ENCODE measurements around the gene GALT.

The GALT gene

GRCh38 chr9:34684145-34684544 lies 37.7 kb downstream of the GALT start:
- DNase-seq (ENCODE audit: low read depth in 2 of 2): no peak

- DNase-seq (ENCODE audit: low read depth in 2 of 2): no peak
Measured at GRCh38 chr9:34684816-34685215, 38.3 kb downstream of the GALT start.

DNA sequence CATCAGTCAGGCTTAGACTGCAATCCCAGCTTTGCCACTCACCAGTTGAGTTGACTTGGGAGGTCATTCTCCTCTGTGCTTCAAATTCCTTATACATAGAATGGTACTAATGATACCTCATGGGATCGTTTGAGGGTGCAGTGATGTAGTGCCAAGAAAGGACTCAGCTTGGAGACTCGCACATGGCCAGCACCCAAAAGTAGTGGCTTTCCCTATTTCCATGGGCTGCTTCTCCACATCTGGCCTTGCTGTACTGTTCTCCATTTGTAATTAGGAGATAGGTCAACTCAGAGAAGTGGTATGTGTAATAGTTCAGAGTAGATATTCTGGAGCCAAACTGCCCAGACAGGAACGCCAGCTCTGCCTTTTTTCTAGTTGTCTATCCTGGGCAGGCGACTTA lies 39.1 kb downstream of the GALT start:
- DNase-seq (ENCODE audit: low read depth in 2 of 2): no peak

- no peak for DNase-seq (ENCODE audit: low read depth in 2 of 2)
Measured at GRCh38 chr9:34686231-34686630, 39.8 kb downstream of the GALT start.

GRCh38 chr9:34686732-34687131 lies 40.3 kb downstream of the GALT start:
- no peak for DNase-seq (ENCODE audit: low read depth in 2 of 2)

GRCh38 chr9:34687276-34688030 lies 41.0 kb downstream of the GALT start:
- DNase-seq (ENCODE audit: low read depth in 2 of 2): no peak

DNA sequence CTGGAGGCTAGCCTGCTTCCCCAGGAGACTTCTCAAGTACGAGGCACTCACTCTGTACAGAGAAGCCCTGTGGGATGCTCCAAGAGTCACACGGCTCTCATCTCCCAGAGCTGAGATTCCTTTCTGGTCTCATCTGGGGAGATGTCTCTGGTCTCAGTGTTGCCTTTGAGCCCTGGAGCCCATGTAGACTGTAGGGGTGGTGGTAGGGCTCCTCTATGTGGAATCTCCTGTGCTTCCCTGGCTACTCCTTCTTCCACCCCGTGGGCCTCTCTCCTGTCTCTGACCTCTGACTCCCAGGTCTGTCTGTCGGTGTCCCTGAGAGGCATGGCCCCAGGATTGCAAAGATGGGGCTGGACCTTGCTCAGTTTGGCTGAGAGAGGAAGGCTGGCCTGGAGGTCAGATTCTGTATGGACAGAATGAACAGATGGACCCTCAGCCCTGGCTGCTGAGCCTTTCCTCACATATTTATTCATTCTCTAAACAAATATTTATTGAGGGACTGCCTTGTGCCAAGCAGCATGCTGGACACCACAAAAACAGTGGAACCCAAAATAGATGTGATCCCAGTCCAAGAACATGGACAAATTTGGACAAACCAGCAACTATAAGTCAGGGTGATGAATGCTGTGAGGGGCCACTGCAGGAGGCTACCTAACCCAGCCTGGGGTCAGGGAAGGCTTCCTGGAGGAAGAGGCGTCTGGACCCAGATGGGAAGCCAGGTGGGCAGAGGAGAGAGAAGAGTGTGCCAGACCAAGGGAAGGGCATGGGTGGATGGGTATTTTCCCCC lies 42.0 kb downstream of the GALT start:
- DNase-seq (ENCODE audit: low read depth in 2 of 2): no peak

GRCh38 chr9:34689116-34689470 lies 42.6 kb downstream of the GALT start:
- no peak for DNase-seq (ENCODE audit: low read depth in 2 of 2)

DNA sequence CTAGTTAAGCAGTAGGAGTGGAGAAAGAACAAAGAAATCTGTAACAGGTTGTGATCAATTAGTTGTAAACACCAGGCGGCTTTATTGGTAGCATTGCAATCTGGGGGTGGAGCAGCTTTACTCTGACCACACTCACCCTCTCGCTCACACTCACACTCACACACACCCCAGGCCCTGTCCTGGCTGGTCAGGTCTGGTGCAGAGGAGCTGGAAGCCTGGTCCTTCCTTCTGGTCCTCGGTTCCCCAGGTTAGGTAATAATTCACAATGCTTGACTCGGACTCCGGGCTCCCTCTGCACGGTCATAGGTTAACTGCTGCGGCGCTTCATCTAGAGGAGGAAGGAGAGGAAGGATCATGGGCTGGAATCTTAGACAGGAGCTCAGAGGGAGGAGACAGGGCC lies 43.0 kb downstream of the GALT start:
- no peak for DNase-seq (ENCODE audit: low read depth in 2 of 2)

GRCh38 chr9:34690983-34691935 lies 44.8 kb downstream of the GALT start, which contains the start of gene CCL19:
TSS of gene CCL19 (minus strand) at chr9:34691276. CDS start at chr9:34691139, 137 bp downstream.
- no peak for DNase-seq (ENCODE audit: low read depth in 2 of 2)

GRCh38 chr9:34691936-34692315 lies 45.5 kb downstream of the GALT start:
- DNase-seq (ENCODE audit: low read depth in 2 of 2): no peak

DNA sequence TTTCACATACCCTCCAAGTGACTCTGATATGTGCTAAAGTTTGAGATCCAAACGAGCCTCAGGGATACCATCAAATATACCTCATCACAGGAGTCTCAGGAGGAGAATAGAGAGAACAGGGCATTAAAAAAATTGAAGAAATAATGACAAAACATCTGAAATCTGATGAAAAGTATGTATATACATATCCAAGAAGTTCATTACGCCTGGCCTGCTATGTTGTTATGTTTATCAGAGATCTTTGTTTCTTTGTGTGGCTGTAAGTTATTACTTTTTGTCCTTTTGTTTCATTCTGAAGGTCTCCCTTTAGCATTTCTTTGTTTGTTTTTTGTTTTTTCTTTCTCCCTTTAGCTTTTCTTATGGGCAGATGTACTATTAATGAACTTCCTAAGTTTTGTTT lies 47.1 kb downstream of the GALT start:
- DNase-seq (ENCODE audit: low read depth in 2 of 2): no peak

- no peak for DNase-seq (ENCODE audit: low read depth in 2 of 2)
Measured at GRCh38 chr9:34694811-34695210, 48.3 kb downstream of the GALT start.
